GM21619 (cell line): ENCODE measurements around the gene STK4.
"Not testable (repeated sequence)": the region's sequence is repeated elsewhere in the genome, so short reads cannot be mapped to it uniquely, and the experiment has no call there.

Source experiments
- ATAC-seq: cut with Tn5 transposase; IDR thresholded peaks from one replicate; pipeline ENCODE4 v1.9.1; 2021; ENCODE audit not compliant: unreplicated experiment

The STK4 gene

GRCh38 chr20:45021631-45022030, 55.3 kb downstream of the STK4 start:
- no peak for ATAC-seq

GRCh38 chr20:45023140-45023539, 56.8 kb downstream of the STK4 start:
- not testable (repeated sequence) for ATAC-seq

- ATAC-seq: no peak
Measured at GRCh38 chr20:45028424-45029136, 62.3 kb downstream of the STK4 start.

GRCh38 chr20:45029884-45030283, 63.6 kb downstream of the STK4 start:
- no peak for ATAC-seq

- no peak for ATAC-seq
Measured at GRCh38 chr20:45032276-45032675, 66.0 kb downstream of the STK4 start.

- no peak for ATAC-seq
Measured at GRCh38 chr20:45032781-45033180, 66.5 kb downstream of the STK4 start.

- no peak for ATAC-seq
Measured at GRCh38 chr20:45034436-45034835, 68.1 kb downstream of the STK4 start.

- ATAC-seq: no peak
Measured at GRCh38 chr20:45036044-45036755, 69.9 kb downstream of the STK4 start.

- ATAC-seq: no peak
Measured at GRCh38 chr20:45037050-45037449, 70.7 kb downstream of the STK4 start.

- no peak for ATAC-seq
Measured at GRCh38 chr20:45037635-45038034, 71.3 kb downstream of the STK4 start.

GRCh38 chr20:45038745-45039474, 72.6 kb downstream of the STK4 start:
- ATAC-seq: no peak

- ATAC-seq: no peak
Measured at GRCh38 chr20:45039475-45039820, 73.1 kb downstream of the STK4 start.

- no peak for ATAC-seq
Measured at GRCh38 chr20:45041464-45042337, 75.4 kb downstream of the STK4 start.

GRCh38 chr20:45042978-45043377, 76.7 kb downstream of the STK4 start:
- no peak for ATAC-seq

GRCh38 chr20:45044084-45044573, 77.8 kb downstream of the STK4 start:
- peak; percentile 64 for ATAC-seq

- no peak for ATAC-seq
Measured at GRCh38 chr20:45044601-45045000, 78.3 kb downstream of the STK4 start.

GRCh38 chr20:45047581-45048119, 81.3 kb downstream of the STK4 start:
- ATAC-seq: no peak

GRCh38 chr20:45049438-45049837, 83.1 kb downstream of the STK4 start:
- no peak for ATAC-seq

GRCh38 chr20:45049904-45050471, 83.7 kb downstream of the STK4 start:
- no peak for ATAC-seq
